Endodermal cell (in vitro differentiated cells): ENCODE measurements around the gene ITCH. TPM values are rescaled to one million over a fixed set of nuclear protein-coding genes. Genes with fewer than 3 reads are reported as not detected.
A peak's percentile ranks its signal among the peaks of the same experiment; 100 is the strongest.
"Not testable (repeated sequence)": the region's sequence is repeated elsewhere in the genome, so short reads cannot be mapped to it uniquely, and the experiment has no call there.

Source experiments
- DNase-seq: peaks from one replicate; pipeline ENCODE4 v3.0.0-alpha.2; 2017
- H3K27ac ChIP-seq: 2 replicates; pipeline ENCODE4 v1.5.1; 2013; ENCODE audit warnings: mild to moderate bottlenecking, low read depth, low read length, moderate library complexity
- H3K27me3 ChIP-seq: 2 replicates; pipeline ENCODE4 v1.6.1; 2013; ENCODE audit warnings: mild to moderate bottlenecking, low read length, moderate library complexity; ENCODE audit not compliant: insufficient read depth, control insufficient read depth, poor library complexity, severe bottlenecking
- H3K36me3 ChIP-seq: 2 replicates; pipeline ENCODE4 v1.7.0; 2013; ENCODE audit warnings: mild to moderate bottlenecking, low read length, moderate library complexity; ENCODE audit not compliant: control insufficient read depth, insufficient read depth
- H3K4me1 ChIP-seq: one replicate; pipeline ENCODE4 v1.7.0; 2013; ENCODE audit warnings: low read length; ENCODE audit not compliant: control insufficient read depth, insufficient read depth
- H3K4me3 ChIP-seq: 2 replicates; pipeline ENCODE4 v1.5.1; 2013; ENCODE audit warnings: mild to moderate bottlenecking, low read length, moderate library complexity
- H3K9ac ChIP-seq: 2 replicates; pipeline ENCODE4 v1.6.1; 2013; ENCODE audit warnings: mild to moderate bottlenecking, low read length, moderate library complexity; ENCODE audit not compliant: poor library complexity, severe bottlenecking; ENCODE audit errors: extremely low read depth
- H3K9me3 ChIP-seq: 2 replicates; pipeline ENCODE4 v1.6.1; 2013; ENCODE audit warnings: mild to moderate bottlenecking, low read length, moderate library complexity; ENCODE audit not compliant: control insufficient read depth
- H3K27ac Mint-ChIP-seq: 2 replicates; pipeline ENCODE4 v1.8.0; 2020; ENCODE audit warnings: mixed read lengths
- H3K27me3 Mint-ChIP-seq: 2 replicates; pipeline ENCODE4 v1.8.0; 2021; ENCODE audit warnings: mild to moderate bottlenecking, mixed read lengths; ENCODE audit not compliant: insufficient read depth
- H3K36me3 Mint-ChIP-seq: 2 replicates; pipeline ENCODE4 v1.8.0; 2020; ENCODE audit warnings: low read depth, mixed read lengths
- H3K4me1 Mint-ChIP-seq: 2 replicates; pipeline ENCODE4 v1.8.0; 2020; ENCODE audit warnings: mixed read lengths
- H3K4me3 Mint-ChIP-seq: 2 replicates; pipeline ENCODE4 v1.8.0; 2020; ENCODE audit warnings: mild to moderate bottlenecking, moderate library complexity, mixed read lengths
- H3K9me3 Mint-ChIP-seq: 2 replicates; pipeline ENCODE4 v1.8.0; 2020; ENCODE audit warnings: mild to moderate bottlenecking, mixed read lengths
- WGBS, 2 experiments: methylation state at CpG; one replicate each; pipeline versions ENCODE4 v1.1.5 to v1.1.7; 2013; ENCODE audit warnings: missing lambda C conversion rate in 2 of 2, mixed read lengths in 1 of 2; ENCODE audit not compliant: insufficient coverage in 1 of 2, insufficient read length in 1 of 2; 5-methylcytosine and 5-hydroxymethylcytosine counted together
- total RNA-seq, 2 donors: library from RNA; stranded (reverse); fragmentation: NEBNext Ultra II Directional in 1 of 2; extraction: Animal tissue kit (Norgen Biotek cat#: 25700) in 1 of 2; gene quantifications; 2 replicates in 1 of 2; 3 replicates in 1 of 2; pipeline ENCODE4 v1.2.1, GENCODE V29; 2021
- TF ChIP-seq, protein P1 (sequence below): fragments of 200-600 bp; sonication (generic); conservative IDR thresholded peaks from 2 replicates; pipeline ENCODE4 v1.5.0; 2021; ENCODE audit warnings: antibody characterized with exemption, mild to moderate bottlenecking

Gene ITCH
- total RNA-seq, 2 donors from 2014 or later = 65.1 to 84.4 TPM

DNA sequence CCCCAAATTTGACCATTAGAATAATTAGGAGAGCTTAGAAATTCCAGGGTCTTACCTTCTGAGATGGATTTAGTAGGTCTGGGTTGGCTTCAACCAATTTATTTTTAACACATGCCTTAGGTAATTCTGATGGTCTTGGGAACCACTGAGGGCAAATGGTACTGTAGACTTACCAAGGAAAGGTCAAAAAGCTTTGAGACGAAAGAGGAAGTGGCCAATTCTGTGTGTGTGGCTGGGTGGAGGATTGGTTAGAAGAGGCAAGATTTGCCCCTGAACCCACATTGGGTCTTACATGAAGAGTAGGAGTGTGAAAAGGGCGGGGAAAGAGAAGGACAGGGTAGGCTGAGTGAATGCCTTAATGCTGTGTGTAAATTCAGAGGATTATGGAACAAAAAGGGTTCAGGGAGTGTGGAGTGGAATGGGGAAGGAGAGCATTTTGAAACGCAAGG is 2.7 kb downstream of the ITCH start:
- Histone ChIP-seq H3K36me3 (peaks cover 43% of the 10 kb centered on the region), H3K4me1 (no peaks in the 10 kb centered on the region), H3K4me3 (peak overlapping the region; percentile 10), H3K9me3 (no peaks in the 10 kb centered on the region), H3K27ac (no peak overlapping the region), H3K27me3 (no peaks in the 10 kb centered on the region), H3K9ac (no peak overlapping the region)
- peak overlapping the region; percentile 5 for H3K27ac Mint-ChIP-seq
- peaks cover 23% of the 10 kb centered on the region for H3K4me1 Mint-ChIP-seq
- peak overlapping the region; percentile 90 for H3K4me3 Mint-ChIP-seq
- TF ChIP-seq, protein P1, sequence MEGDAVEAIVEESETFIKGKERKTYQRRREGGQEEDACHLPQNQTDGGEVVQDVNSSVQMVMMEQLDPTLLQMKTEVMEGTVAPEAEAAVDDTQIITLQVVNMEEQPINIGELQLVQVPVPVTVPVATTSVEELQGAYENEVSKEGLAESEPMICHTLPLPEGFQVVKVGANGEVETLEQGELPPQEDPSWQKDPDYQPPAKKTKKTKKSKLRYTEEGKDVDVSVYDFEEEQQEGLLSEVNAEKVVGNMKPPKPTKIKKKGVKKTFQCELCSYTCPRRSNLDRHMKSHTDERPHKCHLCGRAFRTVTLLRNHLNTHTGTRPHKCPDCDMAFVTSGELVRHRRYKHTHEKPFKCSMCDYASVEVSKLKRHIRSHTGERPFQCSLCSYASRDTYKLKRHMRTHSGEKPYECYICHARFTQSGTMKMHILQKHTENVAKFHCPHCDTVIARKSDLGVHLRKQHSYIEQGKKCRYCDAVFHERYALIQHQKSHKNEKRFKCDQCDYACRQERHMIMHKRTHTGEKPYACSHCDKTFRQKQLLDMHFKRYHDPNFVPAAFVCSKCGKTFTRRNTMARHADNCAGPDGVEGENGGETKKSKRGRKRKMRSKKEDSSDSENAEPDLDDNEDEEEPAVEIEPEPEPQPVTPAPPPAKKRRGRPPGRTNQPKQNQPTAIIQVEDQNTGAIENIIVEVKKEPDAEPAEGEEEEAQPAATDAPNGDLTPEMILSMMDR = no peak
- WGBS, 2 experiments = 92 to 95% methylated on average over 3 of the region's 3 CpGs
- no peaks in the 10 kb centered on the region for H3K27me3 Mint-ChIP-seq
- H3K36me3 Mint-ChIP-seq = peaks cover 52% of the 10 kb centered on the region
- no peak for DNase-seq
- H3K9me3 Mint-ChIP-seq = peaks cover 1% of the 10 kb centered on the region

DNA sequence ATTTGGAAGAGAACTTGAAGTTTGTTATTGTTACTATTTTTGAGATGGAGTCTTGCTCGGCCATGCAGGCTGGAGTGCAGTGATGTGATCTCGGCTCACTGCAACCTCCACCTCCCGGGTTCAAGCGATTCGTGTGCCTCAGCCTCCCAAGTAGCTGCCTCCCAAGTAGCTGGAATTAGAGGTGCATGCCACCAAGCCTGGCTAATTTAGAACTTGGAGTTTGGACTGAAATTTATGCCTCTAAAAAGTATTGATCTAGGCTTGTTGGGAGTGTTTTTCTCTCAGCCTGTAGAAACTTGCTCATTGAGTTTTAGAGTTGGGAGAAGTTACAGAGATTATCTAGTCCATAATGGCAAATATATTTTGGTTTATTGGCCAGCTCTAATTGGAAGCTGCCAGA is 4.1 kb downstream of the ITCH start:
- no peak overlapping the region for H3K27ac Mint-ChIP-seq

DNA sequence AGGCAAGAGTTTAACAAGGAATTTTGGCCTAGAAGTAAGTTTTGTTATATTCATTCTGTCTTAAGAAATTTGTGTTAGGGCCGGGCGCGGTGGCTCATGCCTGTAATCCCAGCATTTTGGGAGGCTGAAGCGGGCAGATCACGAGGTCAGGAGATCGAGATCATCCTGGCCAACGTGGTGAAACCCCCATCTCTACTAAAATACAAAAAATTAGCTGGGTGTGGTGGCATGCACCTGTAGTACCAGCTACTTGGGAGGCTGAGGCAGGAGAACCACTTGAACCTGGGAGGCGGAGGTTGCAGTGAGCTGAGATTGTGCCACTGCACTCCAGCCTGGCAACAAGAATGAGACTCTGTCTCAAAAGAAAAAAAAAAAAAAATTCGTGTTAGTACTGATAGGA is 4.8 kb downstream of the ITCH start:
- H3K9ac ChIP-seq, H3K4me3 Mint-ChIP-seq, H3K27me3 Mint-ChIP-seq, H3K27ac ChIP-seq, H3K9me3 Mint-ChIP-seq, H3K9me3 ChIP-seq, H3K4me3 ChIP-seq, H3K4me1 ChIP-seq, H3K27me3 ChIP-seq: not testable (repeated sequence)
- peak; percentile 10 for DNase-seq
- H3K36me3 ChIP-seq = peaks cover 49% of the 10 kb centered on the region
- peak overlapping the region; percentile 0 for H3K27ac Mint-ChIP-seq
- 96 to 100% methylated on average over 1 to 8 of the region's 9 CpGs for WGBS, 2 experiments
- peaks cover 18% of the 10 kb centered on the region for H3K4me1 Mint-ChIP-seq
- H3K36me3 Mint-ChIP-seq = peaks cover 67% of the 10 kb centered on the region

More for the DNA sequence above, 4.1 kb downstream of the ITCH start:
- no peak for DNase-seq
- peaks cover 1% of the 10 kb centered on the region for H3K9me3 Mint-ChIP-seq
- no peak overlapping the region for H3K4me3 Mint-ChIP-seq
- H3K27me3 Mint-ChIP-seq = no peaks in the 10 kb centered on the region
- H3K4me1 Mint-ChIP-seq = peaks cover 23% of the 10 kb centered on the region
- no peaks in the 10 kb centered on the region for H3K9me3 ChIP-seq
- TF ChIP-seq, protein P1 = no peak
- H3K9ac ChIP-seq = no peak overlapping the region
- H3K36me3 ChIP-seq = peaks cover 43% of the 10 kb centered on the region
- no peaks in the 10 kb centered on the region for H3K4me1 ChIP-seq
- H3K36me3 Mint-ChIP-seq = peaks cover 62% of the 10 kb centered on the region
- no peaks in the 10 kb centered on the region for H3K27me3 ChIP-seq
- WGBS, 2 experiments = 83 to 95% methylated on average over 5 of the region's 5 CpGs
- H3K4me3 ChIP-seq = no peak overlapping the region
- no peak overlapping the region for H3K27ac ChIP-seq

DNA sequence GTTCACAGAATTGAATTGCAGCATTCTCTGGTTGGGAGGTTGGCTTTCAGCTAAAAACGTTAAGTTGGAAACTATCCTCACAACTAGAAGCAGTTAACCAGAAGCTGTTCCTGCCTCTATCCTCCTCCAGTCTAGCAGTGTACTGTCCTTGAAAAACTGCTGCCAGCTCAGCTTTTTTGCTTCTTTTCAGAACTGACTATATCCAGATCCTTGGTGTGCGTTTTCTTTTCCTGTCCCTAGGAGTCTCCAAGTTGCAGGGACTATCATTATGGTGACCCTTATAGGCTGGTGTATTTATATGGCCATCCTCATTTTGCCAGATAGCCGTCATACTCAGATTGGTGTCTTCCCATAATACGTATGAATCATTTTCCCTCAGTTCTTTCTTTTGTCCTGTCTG is 5.5 kb downstream of the ITCH start:
- TF ChIP-seq, protein P1 = peak; percentile 42
- no peaks in the 10 kb centered on the region for H3K27me3 ChIP-seq
- H3K9me3 Mint-ChIP-seq = peaks cover 1% of the 10 kb centered on the region
- peaks cover 18% of the 10 kb centered on the region for H3K4me1 Mint-ChIP-seq
- H3K36me3 Mint-ChIP-seq = peaks cover 72% of the 10 kb centered on the region
- H3K4me3 Mint-ChIP-seq = no peak overlapping the region
- H3K36me3 ChIP-seq = peaks cover 54% of the 10 kb centered on the region
- H3K4me1 ChIP-seq = no peaks in the 10 kb centered on the region
- H3K27me3 Mint-ChIP-seq = no peaks in the 10 kb centered on the region
- no peak overlapping the region for H3K9ac ChIP-seq
- no peak overlapping the region for H3K4me3 ChIP-seq
- no peak overlapping the region for H3K27ac ChIP-seq
- WGBS, 2 experiments = 92 to 93% methylated on average over 4 of the region's 4 CpGs
- peak; percentile 33 for DNase-seq
- H3K9me3 ChIP-seq = no peaks in the 10 kb centered on the region
- H3K27ac Mint-ChIP-seq = peak overlapping the region; percentile 32
